Thyroid gland (tissue), 4 donors: ENCODE measurements around the gene COQ7.

ENCODE experiments used
- POLR2A ChIP-seq, 2 donors: fragments of 450-650 bp; IDR thresholded peaks; one replicate each; pipeline ENCODE4 v1.6.1; 2017; ENCODE audit warnings: antibody characterized with exemption in 2 of 2, mild to moderate bottlenecking in 2 of 2, moderate library complexity in 1 of 2
- TF ChIP-seq, protein P1 (sequence below), 6 experiments: fragments of 200-600 bp in 3 of 6; fragments of 450-650 bp in 3 of 6; sonication (generic) in 3 of 6; IDR thresholded peaks; one replicate each; pipeline ENCODE4 v1.5.1; 2016 to 2019; ENCODE audit warnings: antibody characterized with exemption in 6 of 6, mild to moderate bottlenecking in 2 of 6, inconsistent platforms in 1 of 6, moderate library complexity in 1 of 6

DNA sequence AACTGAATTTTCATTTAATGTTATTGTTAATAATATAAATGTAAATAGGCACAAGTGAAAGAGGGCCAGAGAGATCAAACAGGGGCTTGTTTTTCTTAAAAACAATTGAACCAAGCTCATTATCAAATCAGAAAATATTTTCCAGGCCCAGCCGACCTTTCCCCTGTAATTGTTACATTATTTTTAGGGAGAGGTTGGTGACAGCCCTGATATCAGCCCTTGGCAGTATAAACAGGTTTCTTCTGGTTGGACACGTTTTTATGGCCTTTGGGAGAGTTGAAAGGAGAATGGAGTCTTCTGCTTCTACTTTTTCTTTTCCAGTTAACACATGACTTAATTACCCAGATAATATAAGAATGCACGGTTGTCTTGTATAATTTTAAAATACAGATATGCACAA lies 40.0 kb upstream of the COQ7 start:
- TF ChIP-seq, protein P1, sequence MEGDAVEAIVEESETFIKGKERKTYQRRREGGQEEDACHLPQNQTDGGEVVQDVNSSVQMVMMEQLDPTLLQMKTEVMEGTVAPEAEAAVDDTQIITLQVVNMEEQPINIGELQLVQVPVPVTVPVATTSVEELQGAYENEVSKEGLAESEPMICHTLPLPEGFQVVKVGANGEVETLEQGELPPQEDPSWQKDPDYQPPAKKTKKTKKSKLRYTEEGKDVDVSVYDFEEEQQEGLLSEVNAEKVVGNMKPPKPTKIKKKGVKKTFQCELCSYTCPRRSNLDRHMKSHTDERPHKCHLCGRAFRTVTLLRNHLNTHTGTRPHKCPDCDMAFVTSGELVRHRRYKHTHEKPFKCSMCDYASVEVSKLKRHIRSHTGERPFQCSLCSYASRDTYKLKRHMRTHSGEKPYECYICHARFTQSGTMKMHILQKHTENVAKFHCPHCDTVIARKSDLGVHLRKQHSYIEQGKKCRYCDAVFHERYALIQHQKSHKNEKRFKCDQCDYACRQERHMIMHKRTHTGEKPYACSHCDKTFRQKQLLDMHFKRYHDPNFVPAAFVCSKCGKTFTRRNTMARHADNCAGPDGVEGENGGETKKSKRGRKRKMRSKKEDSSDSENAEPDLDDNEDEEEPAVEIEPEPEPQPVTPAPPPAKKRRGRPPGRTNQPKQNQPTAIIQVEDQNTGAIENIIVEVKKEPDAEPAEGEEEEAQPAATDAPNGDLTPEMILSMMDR (IDR thresholded peaks at IDR 0.05), result no peak
- TF ChIP-seq POLR2A (IDR thresholded peaks at IDR 0.05), result no peak
